Measurements from ENCODE around the gene CTSH. TPM values are rescaled to one million over a fixed set of nuclear protein-coding genes. Genes with fewer than 3 reads are reported as not detected.

Gene CTSH
- total and polyA plus RNA-seq, 2 of the 13 experiments (the other 11 are each of a cell fraction or from before 2014, with no cell fraction given), result 265 to 653 TPM

DNA sequence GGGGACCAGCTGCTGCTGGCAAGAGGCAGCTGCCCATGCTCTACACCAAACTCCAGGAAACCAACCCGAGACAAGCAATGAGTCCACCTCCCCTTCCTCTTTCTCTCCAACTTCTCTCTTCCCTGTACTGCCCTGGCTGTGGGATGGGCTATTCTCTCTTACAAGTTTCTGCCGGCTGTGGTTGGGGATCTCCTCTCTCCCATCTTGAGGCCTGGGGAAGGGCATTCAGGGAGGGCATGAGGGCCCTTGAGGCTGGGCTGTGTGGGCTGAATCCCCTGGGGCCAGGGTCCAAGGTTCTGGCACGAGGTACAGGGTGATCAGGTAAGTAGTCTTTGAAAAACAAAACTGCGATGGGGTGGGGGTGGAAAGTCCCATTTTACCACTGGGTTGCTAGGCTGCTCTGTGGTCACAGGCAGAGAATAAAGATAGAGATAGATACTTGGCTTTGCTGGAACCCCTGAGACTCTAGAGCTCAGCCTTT is 32.3 kb upstream of the CTSH start:
- no peaks in the 10 kb centered on the region for H3K27me3 ChIP-seq (ENCODE audit: control insufficient read depth in 1 of 2, insufficient read depth in 2 of 2, low read length in 2 of 2)
- in situ Hi-C loops (cut with HindIII; ENCODE audit: extremely low pct_ligation_motif_present, low pct_unique_long_range_greater_than_20kb), result no loop called here
- H3K36me3 ChIP-seq (replicated peaks in 1 of 2; ENCODE audit: control insufficient read depth in 1 of 2, insufficient read depth in 2 of 2, low read length in 2 of 2), result no peaks in the 10 kb centered on the region
- no peaks in the 10 kb centered on the region for H4K20me1 ChIP-seq (ENCODE audit: insufficient read depth, low read length)
- BruUV-seq (replicated peaks), result no TSS peak
- H3K9ac ChIP-seq (ENCODE audit: insufficient read depth, low read depth, low read length), result no peak overlapping the region
- no peak overlapping the region for H2AFZ ChIP-seq (ENCODE audit: low read length)
- H3K4me3 ChIP-seq (replicated peaks in 1 of 3; ENCODE audit: insufficient read depth in 1 of 3, low read depth in 2 of 3, low read length in 3 of 3), result no peak overlapping the region
- ChIA-PET CTCF (ENCODE audit: low intra/inter-chr PET ratio, low total read pairs) (no interaction called here), POLR2A (interaction anchor here (1.4 kb wide), 1 partner anchor 17 kb away, joined by 4 read pairs; no protein-coding TSS in a partner anchor)
- no peaks in the 10 kb centered on the region for H3K9me3 ChIP-seq (ENCODE audit: low read length)
- H3K4me2 ChIP-seq (ENCODE audit: low read depth, low read length), result no peak overlapping the region
- H3K4me1 ChIP-seq (ENCODE audit: insufficient read depth, low read length), result peaks cover 32% of the 10 kb centered on the region
- H3K27ac ChIP-seq (ENCODE audit: extremely low read length, insufficient read depth, low read length), result no peak overlapping the region
- WGBS (ENCODE audit: low lambda C conversion rate), result 45% methylated on average over 4 of the region's 4 CpGs
- no peak for ATAC-seq
- no peaks in the 10 kb centered on the region for H3K79me2 ChIP-seq (ENCODE audit: insufficient read depth, low read length)
- intact Hi-C loops (cut with micrococcal nuclease; ENCODE audit: unreplicated experiment), result no loop called here
- no peak for DNase-seq (ENCODE audit: low spot score)
- no peak for FAIRE-seq
- TF ChIP-seq ZNF530 (CRISPR knock-in tag; IDR thresholded peaks at IDR 0.05; ENCODE audit: low read depth) (no peak), TBX2 (CRISPR knock-in tag; IDR thresholded peaks at IDR 0.05; ENCODE audit: borderline replicate concordance) (no peak), CHD4 (IDR thresholded peaks at IDR 0.05; ENCODE audit: borderline replicate concordance, low read length) (no peak)
- TF ChIP-seq, protein P1, sequence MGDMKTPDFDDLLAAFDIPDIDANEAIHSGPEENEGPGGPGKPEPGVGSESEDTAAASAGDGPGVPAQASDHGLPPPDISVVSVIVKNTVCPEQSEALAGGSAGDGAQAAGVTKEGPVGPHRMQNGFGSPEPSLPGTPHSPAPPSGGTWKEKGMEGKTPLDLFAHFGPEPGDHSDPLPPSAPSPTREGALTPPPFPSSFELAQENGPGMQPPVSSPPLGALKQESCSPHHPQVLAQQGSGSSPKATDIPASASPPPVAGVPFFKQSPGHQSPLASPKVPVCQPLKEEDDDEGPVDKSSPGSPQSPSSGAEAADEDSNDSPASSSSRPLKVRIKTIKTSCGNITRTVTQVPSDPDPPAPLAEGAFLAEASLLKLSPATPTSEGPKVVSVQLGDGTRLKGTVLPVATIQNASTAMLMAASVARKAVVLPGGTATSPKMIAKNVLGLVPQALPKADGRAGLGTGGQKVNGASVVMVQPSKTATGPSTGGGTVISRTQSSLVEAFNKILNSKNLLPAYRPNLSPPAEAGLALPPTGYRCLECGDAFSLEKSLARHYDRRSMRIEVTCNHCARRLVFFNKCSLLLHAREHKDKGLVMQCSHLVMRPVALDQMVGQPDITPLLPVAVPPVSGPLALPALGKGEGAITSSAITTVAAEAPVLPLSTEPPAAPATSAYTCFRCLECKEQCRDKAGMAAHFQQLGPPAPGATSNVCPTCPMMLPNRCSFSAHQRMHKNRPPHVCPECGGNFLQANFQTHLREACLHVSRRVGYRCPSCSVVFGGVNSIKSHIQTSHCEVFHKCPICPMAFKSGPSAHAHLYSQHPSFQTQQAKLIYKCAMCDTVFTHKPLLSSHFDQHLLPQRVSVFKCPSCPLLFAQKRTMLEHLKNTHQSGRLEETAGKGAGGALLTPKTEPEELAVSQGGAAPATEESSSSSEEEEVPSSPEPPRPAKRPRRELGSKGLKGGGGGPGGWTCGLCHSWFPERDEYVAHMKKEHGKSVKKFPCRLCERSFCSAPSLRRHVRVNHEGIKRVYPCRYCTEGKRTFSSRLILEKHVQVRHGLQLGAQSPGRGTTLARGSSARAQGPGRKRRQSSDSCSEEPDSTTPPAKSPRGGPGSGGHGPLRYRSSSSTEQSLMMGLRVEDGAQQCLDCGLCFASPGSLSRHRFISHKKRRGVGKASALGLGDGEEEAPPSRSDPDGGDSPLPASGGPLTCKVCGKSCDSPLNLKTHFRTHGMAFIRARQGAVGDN (CRISPR knock-in tag; IDR thresholded peaks at IDR 0.05), result 0 out of 2 replicates have a peak, but pooled peaks have one; percentile 11
